Trophoblast cell (in vitro differentiated cells and primary cell): ENCODE data around the gene MBTPS2.

Experiments used
- DNase-seq, 2 donors: peaks; one replicate each; pipeline ENCODE4 v3.0.0-alpha.2; 2016
- H2AFZ ChIP-seq: 2 replicates; pipeline ENCODE4 v1.6.1; 2013; ENCODE audit warnings: low read length, moderate library complexity, mild to moderate bottlenecking; ENCODE audit not compliant: insufficient read depth, poor library complexity
- H2AK5ac ChIP-seq: 2 replicates; pipeline ENCODE4 v1.6.1; 2013; ENCODE audit warnings: mild to moderate bottlenecking, low read length
- H2BK120ac ChIP-seq: 2 replicates; pipeline ENCODE4 v1.6.1; 2013; ENCODE audit warnings: low read length, mild to moderate bottlenecking, moderate library complexity; ENCODE audit not compliant: insufficient read depth, poor library complexity
- H2BK12ac ChIP-seq: 2 replicates; pipeline ENCODE4 v1.6.1; 2013; ENCODE audit warnings: mild to moderate bottlenecking, low read length, moderate library complexity
- H2BK5ac ChIP-seq: 2 replicates; pipeline ENCODE4 v1.6.1; 2013; ENCODE audit warnings: low read length, low read depth, moderate library complexity, mild to moderate bottlenecking; ENCODE audit not compliant: poor library complexity
- H3K14ac ChIP-seq: 2 replicates; pipeline ENCODE4 v1.6.1; 2013; ENCODE audit warnings: mild to moderate bottlenecking, low read length
- H3K18ac ChIP-seq: 2 replicates; pipeline ENCODE4 v1.6.1; 2013; ENCODE audit warnings: mild to moderate bottlenecking, low read length
- H3K23ac ChIP-seq: 2 replicates; pipeline ENCODE4 v1.6.1; 2013; ENCODE audit warnings: low read length
- H3K27ac ChIP-seq: 2 replicates; pipeline ENCODE4 v1.5.1; 2013; ENCODE audit warnings: low read depth, mild to moderate bottlenecking, inconsistent platforms, low read length, moderate library complexity
- H3K27me3 ChIP-seq: 2 replicates; pipeline ENCODE4 v1.6.1; 2013; ENCODE audit warnings: inconsistent platforms, mild to moderate bottlenecking, low read length, moderate library complexity; ENCODE audit not compliant: insufficient read depth
- H3K36me3 ChIP-seq, 2 experiments: 1 replicate in 1 of 2; 2 replicates in 1 of 2; pipeline ENCODE4 v1.6.1; 2013; ENCODE audit warnings: low read length in 2 of 2, mild to moderate bottlenecking in 2 of 2, moderate library complexity in 1 of 2; ENCODE audit not compliant: insufficient read depth in 2 of 2, control insufficient read depth in 1 of 2
- H3K4ac ChIP-seq: 2 replicates; pipeline ENCODE4 v1.6.1; 2013; ENCODE audit warnings: low read depth, mild to moderate bottlenecking, low read length, moderate library complexity
- H3K4me1 ChIP-seq, 2 experiments: 1 replicate in 1 of 2; 2 replicates in 1 of 2; pipeline ENCODE4 v1.6.1; 2013; ENCODE audit warnings: low read length in 2 of 2, mild to moderate bottlenecking in 2 of 2, moderate library complexity in 1 of 2; ENCODE audit not compliant: insufficient read depth in 2 of 2, control insufficient read depth in 1 of 2
- H3K4me2 ChIP-seq: 2 replicates; pipeline ENCODE4 v1.6.1; 2013; ENCODE audit warnings: inconsistent platforms, mild to moderate bottlenecking, low read length, moderate library complexity
- H3K4me3 ChIP-seq: 2 replicates; pipeline ENCODE4 v1.5.1; 2013; ENCODE audit warnings: mild to moderate bottlenecking, low read depth, low read length, inconsistent platforms
- H3K79me1 ChIP-seq: one replicate; pipeline ENCODE4 v1.6.1; 2013; ENCODE audit warnings: low read length
- H3K79me2 ChIP-seq: 2 replicates; pipeline ENCODE4 v1.6.1; 2013; ENCODE audit warnings: low read length, mild to moderate bottlenecking; ENCODE audit not compliant: control insufficient read depth, insufficient read depth, poor library complexity
- H3K9ac ChIP-seq: 2 replicates; pipeline ENCODE4 v1.6.1; 2013; ENCODE audit warnings: mild to moderate bottlenecking, low read length
- H3K9me3 ChIP-seq: 2 replicates; pipeline ENCODE4 v1.6.1; 2013; ENCODE audit warnings: low read depth, mild to moderate bottlenecking, control low read depth, inconsistent platforms, low read length; ENCODE audit not compliant: insufficient read depth
- H4K12ac ChIP-seq: 2 replicates; pipeline ENCODE4 v1.6.1; 2013; ENCODE audit warnings: low read depth, mild to moderate bottlenecking, low read length, moderate library complexity
- H4K8ac ChIP-seq: 2 replicates; pipeline ENCODE4 v1.6.1; 2013; ENCODE audit warnings: low read depth, mild to moderate bottlenecking, low read length, moderate library complexity
- H4K91ac ChIP-seq: one replicate; pipeline ENCODE4 v1.6.1; 2013; ENCODE audit warnings: low read depth, mild to moderate bottlenecking, low read length, moderate library complexity
- WGBS: extraction: QIAGEN DNeasy Blood & Tissue Kit; methylation state at CpG from one replicate; pipeline ENCODE4 v1.1.7; 2013; ENCODE audit warnings: missing lambda C conversion rate; ENCODE audit not compliant: insufficient read length, insufficient coverage; ENCODE audit errors: extremely low coverage; 5-methylcytosine and 5-hydroxymethylcytosine counted together

The MBTPS2 gene

DNA sequence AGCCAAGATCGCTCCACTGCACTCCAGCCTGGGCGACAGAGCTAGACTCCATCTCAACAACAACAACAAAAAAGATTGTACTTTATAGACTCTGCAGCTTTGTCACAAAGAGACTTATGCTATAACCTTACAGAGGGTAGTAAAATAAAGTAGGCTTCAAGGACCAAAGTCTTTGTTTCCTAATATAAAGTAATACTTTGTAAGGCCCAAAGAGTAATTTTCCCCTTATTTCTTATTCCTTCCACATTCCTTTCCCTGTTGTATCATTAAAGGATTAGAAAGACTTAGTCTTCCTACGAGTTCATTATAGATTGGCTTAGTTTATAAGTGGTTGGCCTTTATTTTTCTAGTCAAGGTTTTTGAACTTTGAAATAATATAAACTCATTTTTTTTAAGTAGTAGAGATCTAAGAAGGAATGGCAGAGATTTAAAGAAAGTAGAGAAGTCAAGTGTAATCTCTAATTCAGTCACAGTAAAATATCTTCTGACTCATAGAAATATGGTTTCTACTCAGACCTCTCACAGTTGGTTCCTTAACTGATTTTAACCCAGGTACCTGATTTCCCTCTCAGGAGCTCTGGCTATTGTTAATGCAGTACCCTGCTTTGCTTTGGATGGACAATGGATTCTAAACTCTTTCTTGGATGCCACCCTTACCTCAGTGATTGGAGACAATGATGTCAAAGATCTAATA is 42.6 kb downstream of the MBTPS2 start:
- Histone ChIP-seq H2BK12ac (no peak overlapping the region), H3K23ac (no peak overlapping the region), H4K8ac (no peak overlapping the region), H3K79me1 (no peaks in the 10 kb centered on the region), H3K4ac (no peak overlapping the region), H3K9ac (no peak overlapping the region), H3K27ac (no peak overlapping the region), H2BK120ac (no peak overlapping the region), H3K27me3 (no peaks in the 10 kb centered on the region), H2BK5ac (no peak overlapping the region), H3K4me2 (no peak overlapping the region), H4K91ac (no peak overlapping the region), H3K14ac (no peak overlapping the region), H3K36me3 (no peaks in the 10 kb centered on the region), H3K4me1 (no peaks in the 10 kb centered on the region), H2AK5ac (no peak overlapping the region), H3K9me3 (no peaks in the 10 kb centered on the region), H3K18ac (no peak overlapping the region), H4K12ac (no peak overlapping the region), H3K4me3 (no peak overlapping the region), H3K79me2 (no peaks in the 10 kb centered on the region), H2AFZ (no peak overlapping the region)
- WGBS = no CpG with 5 or more reads among the region's 3 CpGs
- DNase-seq = no peak

DNA sequence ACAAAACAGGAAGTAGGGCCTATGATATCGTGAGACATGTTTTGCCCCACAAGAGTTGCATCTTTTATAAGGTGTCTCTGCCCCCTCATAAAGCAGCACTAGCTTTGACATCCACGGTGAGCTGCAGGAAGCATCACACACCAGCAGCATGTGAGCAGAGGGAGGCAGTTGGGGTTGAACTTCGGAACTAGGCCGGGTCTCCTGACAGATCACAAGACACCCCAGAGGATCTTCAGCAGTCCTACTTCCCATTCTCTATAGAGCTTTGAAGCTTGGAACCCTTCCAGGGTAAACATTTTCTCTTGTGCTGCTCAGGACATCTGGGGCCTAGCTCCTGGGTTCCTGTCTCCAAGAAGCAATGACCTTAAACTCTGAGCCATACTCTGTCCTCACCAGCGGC is 43.8 kb downstream of the MBTPS2 start:
- Histone ChIP-seq H3K14ac (no peak overlapping the region), H3K18ac (no peak overlapping the region), H2BK5ac (no peak overlapping the region), H2BK120ac (no peak overlapping the region), H3K27me3 (no peaks in the 10 kb centered on the region), H2BK12ac (no peak overlapping the region), H3K9me3 (no peaks in the 10 kb centered on the region), H4K91ac (no peak overlapping the region), H3K4me1 (no peaks in the 10 kb centered on the region), H3K4me3 (no peak overlapping the region), H3K79me1 (no peaks in the 10 kb centered on the region), H3K23ac (no peak overlapping the region), H3K36me3 (no peaks in the 10 kb centered on the region), H4K12ac (no peak overlapping the region), H3K4me2 (no peak overlapping the region), H2AFZ (no peak overlapping the region), H3K27ac (no peak overlapping the region), H3K4ac (no peak overlapping the region), H2AK5ac (no peak overlapping the region), H3K79me2 (no peaks in the 10 kb centered on the region), H3K9ac (no peak overlapping the region), H4K8ac (no peak overlapping the region)
- WGBS = no CpG with 5 or more reads among the region's 5 CpGs
- DNase-seq = no peak

DNA sequence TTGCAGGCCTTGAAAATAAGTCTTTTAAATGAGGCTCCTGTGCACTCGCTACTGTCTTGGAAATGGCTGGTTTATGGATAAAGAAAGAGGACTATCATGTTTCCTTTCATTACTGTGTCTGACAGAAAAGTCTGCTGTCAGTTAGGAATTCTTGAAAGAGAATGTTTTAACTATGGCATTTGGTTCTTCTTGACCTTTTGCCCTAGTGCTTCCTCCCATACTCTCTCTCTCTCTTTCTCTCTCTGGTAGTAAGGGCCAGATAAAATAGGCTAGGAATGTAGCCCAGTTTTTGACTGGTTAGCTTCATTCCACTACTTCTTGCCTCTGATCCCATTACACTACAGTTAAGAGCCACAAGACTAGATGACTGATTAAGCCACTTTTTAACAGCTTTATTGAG is 46.2 kb downstream of the MBTPS2 start:
- Histone ChIP-seq H3K79me2 (no peaks in the 10 kb centered on the region), H4K8ac (no peak overlapping the region), H3K4me2 (no peak overlapping the region), H3K18ac (no peak overlapping the region), H3K14ac (no peak overlapping the region), H3K79me1 (no peaks in the 10 kb centered on the region), H4K91ac (no peak overlapping the region), H3K36me3 (no peaks in the 10 kb centered on the region), H3K4me1 (no peaks in the 10 kb centered on the region), H2AFZ (no peak overlapping the region), H3K9ac (no peak overlapping the region), H3K23ac (no peak overlapping the region), H3K9me3 (no peaks in the 10 kb centered on the region), H3K27me3 (no peaks in the 10 kb centered on the region), H3K4ac (no peak overlapping the region), H3K27ac (no peak overlapping the region), H2AK5ac (no peak overlapping the region), H2BK12ac (no peak overlapping the region), H2BK120ac (no peak overlapping the region), H2BK5ac (no peak overlapping the region), H3K4me3 (no peak overlapping the region), H4K12ac (no peak overlapping the region)
- no CpG with 5 or more reads among the region's 1 CpG for whole genome bisulfite sequencing
- no peak for DNase-seq

DNA sequence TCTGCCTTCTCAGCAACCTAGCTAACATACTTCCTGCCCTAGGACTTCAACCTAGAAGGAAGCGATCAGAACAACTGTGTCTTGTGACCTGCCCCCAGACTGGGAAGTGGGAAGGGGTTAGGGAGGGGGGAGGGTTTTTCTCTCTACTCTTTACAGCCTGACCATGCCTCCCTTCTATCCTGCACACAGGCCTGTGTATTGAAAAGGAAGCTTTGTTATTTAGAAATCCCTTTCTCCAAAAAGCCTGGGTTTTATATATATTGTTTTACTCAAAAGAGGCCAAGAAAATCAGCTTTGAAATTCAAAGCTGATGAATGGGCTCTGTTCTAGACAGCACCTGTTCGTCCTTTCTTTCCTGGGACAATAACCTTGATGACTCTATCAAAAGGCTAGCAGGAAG is 65.9 kb downstream of the MBTPS2 start:
- H2BK5ac ChIP-seq = no peak overlapping the region
- no peaks in the 10 kb centered on the region for H3K79me1 ChIP-seq
- H3K4me1 ChIP-seq = no peaks in the 10 kb centered on the region
- DNase-seq = no peak
- no peak overlapping the region for H4K91ac ChIP-seq
- H3K36me3 ChIP-seq = no peaks in the 10 kb centered on the region
- no peaks in the 10 kb centered on the region for H3K27me3 ChIP-seq
- no peak overlapping the region for H3K4me3 ChIP-seq
- no peak overlapping the region for H4K12ac ChIP-seq
- H3K79me2 ChIP-seq = no peaks in the 10 kb centered on the region
- no peak overlapping the region for H2BK120ac ChIP-seq
- H3K9me3 ChIP-seq = no peaks in the 10 kb centered on the region
- H3K9ac ChIP-seq = no peak overlapping the region
- no peak overlapping the region for H3K14ac ChIP-seq
- no peak overlapping the region for H3K27ac ChIP-seq
- H4K8ac ChIP-seq = no peak overlapping the region
- H2AK5ac ChIP-seq = no peak overlapping the region
- no peak overlapping the region for H3K18ac ChIP-seq
- no CpG with 5 or more reads among the region's 2 CpGs for WGBS
- no peak overlapping the region for H3K4ac ChIP-seq
- no peak overlapping the region for H3K23ac ChIP-seq
- no peak overlapping the region for H2BK12ac ChIP-seq
- no peak overlapping the region for H2AFZ ChIP-seq
- no peak overlapping the region for H3K4me2 ChIP-seq
